IPS-20b (cell line): ENCODE measurements around the gene FARS2.
"Not testable (repeated sequence)": the region's sequence is repeated elsewhere in the genome, so short reads cannot be mapped to it uniquely, and the experiment has no call there.

Source experiments
- H3K27ac ChIP-seq: one replicate; pipeline ENCODE4 v1.5.1; 2013; ENCODE audit warnings: low read length
- H3K27me3 ChIP-seq: 2 replicates; pipeline ENCODE4 v1.6.1; 2013; ENCODE audit warnings: mild to moderate bottlenecking, low read length, inconsistent platforms; ENCODE audit not compliant: insufficient read depth
- H3K36me3 ChIP-seq: 2 replicates; pipeline ENCODE4 v1.6.1; 2013; ENCODE audit warnings: low read depth, mild to moderate bottlenecking, inconsistent platforms, low read length, moderate library complexity; ENCODE audit not compliant: insufficient read depth
- H3K4me1 ChIP-seq: 2 replicates; pipeline ENCODE4 v1.6.1; 2013; ENCODE audit warnings: mild to moderate bottlenecking, control low read depth, inconsistent platforms, low read length, moderate library complexity; ENCODE audit not compliant: insufficient read depth
- H3K4me3 ChIP-seq: 2 replicates; pipeline ENCODE4 v1.5.1; 2013; ENCODE audit warnings: mild to moderate bottlenecking, low read length, inconsistent platforms
- H3K9ac ChIP-seq: 2 replicates; pipeline ENCODE4 v1.6.1; 2013; ENCODE audit warnings: low read depth, mild to moderate bottlenecking, inconsistent platforms, low read length, moderate library complexity
- H3K9me3 ChIP-seq: 2 replicates; pipeline ENCODE4 v1.6.1; 2013; ENCODE audit warnings: mild to moderate bottlenecking, low read depth, low read length, inconsistent platforms; ENCODE audit not compliant: insufficient read depth

The FARS2 gene

DNA sequence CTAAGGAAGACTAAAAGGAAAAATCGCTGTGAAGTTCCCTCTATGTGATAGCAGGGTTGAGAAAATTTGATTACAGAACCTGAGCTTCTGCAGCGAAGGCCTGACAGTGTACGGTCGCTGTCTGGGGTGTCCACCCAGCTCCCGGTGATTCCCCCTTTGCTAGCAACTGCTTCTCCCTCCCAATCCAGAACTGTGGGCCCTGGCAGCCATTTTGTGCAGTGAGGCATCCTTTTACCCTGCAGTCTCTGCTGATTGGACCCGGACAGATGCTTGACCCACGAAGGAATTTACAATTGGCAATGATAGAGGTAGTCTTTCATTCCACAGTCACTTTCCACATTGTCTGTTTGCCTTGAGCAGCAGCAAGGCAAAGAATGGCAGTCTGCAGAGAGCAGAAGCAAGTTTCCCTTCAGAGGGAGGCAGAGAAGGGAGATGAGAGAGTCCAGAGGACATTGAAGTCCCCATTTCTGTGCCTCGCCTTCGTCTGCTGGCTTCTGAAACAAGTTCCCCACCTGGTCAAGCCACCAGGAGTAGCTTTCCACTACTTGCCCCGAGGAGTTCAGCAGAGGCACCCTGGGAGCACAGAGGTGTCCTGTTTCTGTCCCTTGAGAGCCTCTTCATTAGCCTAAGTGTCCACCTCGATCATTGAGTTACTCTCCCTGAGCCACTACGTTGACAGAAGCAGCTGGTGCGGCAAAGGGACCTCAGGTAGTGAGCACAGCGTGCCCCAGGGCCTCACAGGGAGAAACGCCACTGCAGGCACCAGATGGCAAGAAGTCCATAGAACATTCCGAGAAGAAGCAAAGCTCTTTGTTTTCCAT is 375.1 kb downstream of the FARS2 start:
- Histone ChIP-seq H3K4me3 (no peak overlapping the region), H3K27ac (no peak overlapping the region), H3K9ac (no peak overlapping the region), H3K4me1 (0 out of 2 replicates have a peak, but pooled peaks cover 6% of the 10 kb centered on the region), H3K27me3 (no peaks in the 10 kb centered on the region), H3K36me3 (peaks cover 9% of the 10 kb centered on the region; the same call in 1 of the 2 replicates), H3K9me3 (peaks cover 14% of the 10 kb centered on the region)

DNA sequence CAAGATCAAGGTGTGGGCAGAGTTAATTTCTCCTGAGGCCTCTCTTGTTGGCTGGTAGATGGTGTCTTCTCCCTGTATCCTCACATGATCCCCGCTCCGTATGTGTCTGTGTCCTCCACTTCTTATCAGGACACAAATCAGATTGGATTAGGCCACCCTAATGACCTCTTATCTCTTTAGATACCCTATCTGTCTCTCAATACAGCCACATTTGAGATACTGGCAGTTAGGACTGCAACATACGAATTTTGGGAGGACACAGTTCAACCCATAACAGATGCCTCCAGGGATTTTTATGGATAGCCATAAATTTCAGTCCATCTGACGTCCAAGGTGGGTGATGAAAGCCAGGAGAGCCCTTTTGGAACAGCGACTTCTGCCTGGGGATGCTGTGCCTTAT is 376.4 kb downstream of the FARS2 start:
- Histone ChIP-seq H3K9ac (no peak overlapping the region), H3K27ac (no peak overlapping the region), H3K9me3 (peaks cover 14% of the 10 kb centered on the region), H3K27me3 (no peaks in the 10 kb centered on the region), H3K4me1 (0 out of 2 replicates have a peak, but pooled peaks cover 6% of the 10 kb centered on the region), H3K4me3 (no peak overlapping the region), H3K36me3 (peaks cover 9% of the 10 kb centered on the region; the same call in 1 of the 2 replicates)

DNA sequence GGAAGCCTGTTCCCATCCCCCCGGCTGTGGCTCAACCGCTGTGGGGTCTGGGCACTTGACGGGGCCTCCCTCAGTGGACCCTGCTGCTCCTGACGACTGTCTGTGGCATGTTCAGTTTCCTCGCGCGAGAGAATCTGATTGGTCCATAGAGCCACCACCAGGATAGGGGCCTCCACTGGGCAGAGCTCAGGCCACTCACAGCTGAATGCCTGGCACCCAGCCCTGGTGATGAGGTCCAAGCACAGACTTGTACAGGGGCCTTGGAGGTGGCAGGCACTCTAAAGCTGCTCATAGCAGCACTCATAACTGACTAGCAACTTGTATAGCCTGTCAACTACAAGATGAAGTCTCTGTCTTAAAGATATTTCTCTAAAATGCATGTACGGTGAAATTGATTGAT is 377.4 kb downstream of the FARS2 start:
- no peak overlapping the region for H3K9ac ChIP-seq
- H3K27ac ChIP-seq: no peak overlapping the region
- no peaks in the 10 kb centered on the region for H3K27me3 ChIP-seq
- 0 out of 2 replicates have a peak, but pooled peaks cover 6% of the 10 kb centered on the region for H3K4me1 ChIP-seq
- peaks cover 14% of the 10 kb centered on the region for H3K9me3 ChIP-seq
- peaks cover 9% of the 10 kb centered on the region; the same call in 1 of the 2 replicates for H3K36me3 ChIP-seq
- no peak overlapping the region for H3K4me3 ChIP-seq

DNA sequence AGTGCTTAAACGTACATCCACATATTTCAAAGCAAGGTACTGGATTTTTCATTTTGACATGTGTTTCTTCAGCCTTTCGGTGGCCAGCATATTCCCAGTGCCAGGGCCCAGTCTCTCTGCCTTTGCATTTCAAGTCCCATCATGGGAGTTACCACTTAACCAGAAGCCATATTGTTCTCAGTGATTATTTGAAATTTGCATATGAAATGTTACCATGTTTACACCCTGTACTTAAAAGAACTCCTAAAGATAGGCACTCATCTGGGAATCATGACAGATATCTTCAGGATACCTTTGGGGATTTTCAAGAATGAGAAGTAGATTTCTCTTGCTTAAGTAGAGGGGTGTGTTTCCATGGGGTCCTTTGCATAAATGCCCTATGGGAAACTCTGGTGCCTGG is 377.9 kb downstream of the FARS2 start:
- Histone ChIP-seq H3K9me3 (peaks cover 14% of the 10 kb centered on the region), H3K9ac (no peak overlapping the region), H3K27me3 (no peaks in the 10 kb centered on the region), H3K27ac (no peak overlapping the region), H3K4me3 (no peak overlapping the region), H3K4me1 (0 out of 2 replicates have a peak, but pooled peaks cover 6% of the 10 kb centered on the region), H3K36me3 (peaks cover 9% of the 10 kb centered on the region; the same call in 1 of the 2 replicates)

DNA sequence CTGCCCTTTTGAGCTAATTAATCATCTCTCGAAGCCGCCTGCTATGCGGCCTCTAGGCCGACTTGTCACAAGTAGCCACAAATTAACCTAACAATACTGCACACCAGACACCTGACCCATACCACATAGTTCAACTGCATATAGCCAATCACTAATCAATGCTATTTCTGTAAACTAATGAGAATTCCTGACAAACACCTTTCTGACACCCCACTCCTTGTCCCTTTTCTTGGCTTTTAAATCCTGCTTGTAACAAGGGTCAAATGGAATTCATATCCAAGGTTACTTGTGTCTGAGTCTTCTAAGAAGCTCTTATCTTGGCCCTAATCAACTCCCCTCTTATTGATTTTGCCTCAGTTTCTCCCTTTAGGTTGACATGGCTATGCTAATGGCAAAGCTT is 379.3 kb downstream of the FARS2 start:
- Histone ChIP-seq H3K36me3 (peaks cover 9% of the 10 kb centered on the region; the same call in 1 of the 2 replicates), H3K9me3 (peaks cover 14% of the 10 kb centered on the region), H3K4me1 (0 out of 2 replicates have a peak, but pooled peaks cover 6% of the 10 kb centered on the region), H3K27me3 (no peaks in the 10 kb centered on the region), H3K27ac (no peak overlapping the region), H3K4me3 (no peak overlapping the region), H3K9ac (no peak overlapping the region)

DNA sequence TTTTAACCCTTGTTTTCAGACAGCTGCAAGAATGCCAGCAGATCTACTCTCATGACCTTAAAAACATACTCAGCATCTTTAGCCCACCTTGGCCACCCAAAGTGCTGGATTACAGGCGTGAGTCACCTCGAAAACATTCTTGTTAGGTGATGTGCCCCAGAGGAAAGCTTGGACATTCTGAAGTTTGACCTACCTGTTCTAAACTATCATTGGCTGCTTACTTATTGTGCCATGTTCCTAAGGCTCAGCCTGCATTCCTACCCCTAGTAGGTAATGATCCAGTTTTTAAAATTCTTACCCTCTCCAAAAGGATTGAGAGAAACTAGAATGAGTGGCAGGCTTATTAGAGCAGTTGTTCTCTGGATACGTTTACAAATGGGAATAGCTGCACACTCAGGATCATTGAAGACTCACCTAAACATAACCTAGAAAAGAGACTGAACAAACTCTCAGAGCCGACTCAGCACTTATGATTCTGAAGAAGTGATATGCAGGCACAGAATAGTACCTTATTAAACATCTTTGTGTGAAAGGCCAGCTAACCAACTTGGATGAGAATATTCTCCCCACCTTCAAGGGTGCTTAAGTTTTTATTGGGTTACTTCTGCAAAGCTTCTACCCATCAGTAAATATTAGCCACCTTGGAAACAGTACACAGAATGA is 383.3 kb downstream of the FARS2 start:
- Histone ChIP-seq H3K9me3 (peaks cover 14% of the 10 kb centered on the region), H3K4me1 (no peaks in the 10 kb centered on the region), H3K9ac (no peak overlapping the region), H3K36me3 (peaks cover 9% of the 10 kb centered on the region; the same call in 1 of the 2 replicates), H3K4me3 (no peak overlapping the region), H3K27ac (no peak overlapping the region), H3K27me3 (no peaks in the 10 kb centered on the region)

DNA sequence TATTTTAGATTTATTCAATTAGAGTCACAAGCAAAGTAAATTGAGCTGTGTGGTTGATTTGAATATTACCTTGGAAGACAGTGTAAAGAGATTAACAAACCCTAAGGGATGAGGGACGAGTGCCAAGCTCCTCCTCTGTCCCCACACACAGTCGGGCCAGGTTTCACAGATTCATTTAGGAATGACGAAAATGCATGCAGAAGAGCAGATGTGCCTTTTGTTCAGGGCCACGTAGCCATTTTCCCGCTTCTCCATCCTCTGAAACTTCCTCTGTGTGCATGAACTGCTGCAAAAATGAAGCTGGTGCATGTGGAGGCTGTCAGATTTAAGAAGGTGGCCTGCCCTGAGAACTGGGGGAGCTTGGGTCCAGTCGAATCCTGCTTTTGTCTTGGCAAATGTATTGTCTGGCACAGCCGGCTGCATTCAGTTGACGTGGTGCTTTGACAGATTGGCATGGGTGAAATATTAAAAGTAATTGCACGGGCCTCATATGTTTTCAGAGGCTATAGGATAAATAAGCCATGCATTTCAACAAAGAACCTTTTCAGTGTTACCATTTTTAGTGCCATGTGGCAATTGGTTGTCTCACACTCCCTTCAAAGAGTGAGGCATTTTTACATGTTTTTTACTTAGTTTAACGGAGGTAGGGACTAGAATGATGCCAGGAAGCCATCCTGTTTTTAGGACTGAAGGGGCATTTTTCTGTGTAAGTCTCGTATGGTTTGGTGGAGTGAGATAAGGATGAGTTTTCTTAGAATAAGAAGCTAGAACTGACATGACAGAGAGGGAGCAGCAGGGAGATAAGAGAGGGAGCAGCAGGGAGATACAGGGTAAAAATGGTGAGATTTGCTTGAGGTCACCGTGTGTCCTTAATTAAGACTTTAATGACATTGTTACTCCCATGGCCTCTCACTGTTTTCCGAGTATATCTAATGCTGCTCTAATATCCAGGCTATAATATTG is 384.3 kb downstream of the FARS2 start:
- no peaks in the 10 kb centered on the region for H3K4me1 ChIP-seq
- peaks cover 3% of the 10 kb centered on the region; the same call in 1 of the 2 replicates for H3K36me3 ChIP-seq
- no peaks in the 10 kb centered on the region for H3K27me3 ChIP-seq
- H3K27ac ChIP-seq: no peak overlapping the region
- peaks cover 4% of the 10 kb centered on the region for H3K9me3 ChIP-seq
- H3K9ac ChIP-seq: no peak overlapping the region
- no peak overlapping the region for H3K4me3 ChIP-seq

DNA sequence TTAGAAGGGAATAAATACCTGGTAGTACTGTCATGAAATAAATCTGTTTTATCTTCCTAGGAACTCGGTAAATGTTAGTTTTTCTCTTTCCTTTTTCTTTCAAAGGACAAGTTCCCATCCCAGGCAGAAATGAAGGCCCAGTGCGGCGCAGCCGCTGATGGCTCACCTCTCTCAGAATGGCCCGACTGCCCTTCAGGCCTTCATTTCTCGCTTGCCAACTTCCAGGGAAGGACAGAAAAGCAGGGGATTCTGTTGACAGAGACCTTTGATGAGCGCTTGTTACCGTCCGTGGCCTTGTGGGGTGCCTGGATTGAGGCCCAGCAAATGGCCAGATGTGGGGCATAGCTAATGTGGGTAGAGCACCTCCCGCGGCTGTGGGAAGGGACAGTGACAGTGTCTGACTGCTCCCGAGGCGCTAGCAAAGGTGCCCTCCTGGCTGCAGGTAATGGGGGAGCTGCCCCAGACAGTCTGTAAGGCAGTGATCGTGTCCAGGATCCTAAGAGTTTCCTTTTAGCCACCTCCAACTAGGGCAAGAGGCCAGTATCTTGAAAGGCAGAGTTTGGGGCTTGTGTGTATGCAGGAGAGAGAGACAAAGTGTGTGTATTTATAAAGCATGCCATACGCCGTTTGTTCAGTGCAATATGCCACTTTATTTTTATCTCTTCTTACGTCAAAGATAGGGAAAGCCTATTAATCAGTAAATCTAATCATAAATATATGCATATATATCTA is 391.3 kb downstream of the FARS2 start:
- Histone ChIP-seq H3K27me3 (no peaks in the 10 kb centered on the region), H3K9ac (no peak overlapping the region)

DNA sequence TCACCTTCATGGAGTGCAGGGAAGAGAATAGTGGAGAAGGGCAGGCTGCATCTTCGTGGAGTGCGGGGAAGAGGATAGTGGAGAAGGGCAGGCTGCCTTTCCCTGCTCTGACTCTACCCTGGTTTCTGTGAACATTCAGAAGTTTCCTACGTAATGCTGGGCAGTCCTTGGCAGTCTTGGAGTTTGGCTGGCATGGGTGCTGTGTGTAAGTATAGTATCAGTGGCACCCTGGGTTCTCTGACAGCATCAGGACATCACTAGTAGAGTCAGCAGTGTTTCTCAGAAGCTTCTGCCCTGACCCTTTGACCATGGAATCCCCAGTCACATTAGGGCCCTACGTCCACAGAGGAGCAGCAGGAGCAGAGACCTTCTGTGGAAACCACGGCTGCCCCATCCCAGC is 392.5 kb downstream of the FARS2 start:
- Histone ChIP-seq H3K4me3 (no peak overlapping the region), H3K27me3 (no peaks in the 10 kb centered on the region), H3K9ac (no peak overlapping the region), H3K4me1 (peaks cover 1% of the 10 kb centered on the region; the same call in 1 of the 2 replicates), H3K36me3 (no peaks in the 10 kb centered on the region), H3K9me3 (no peaks in the 10 kb centered on the region), H3K27ac (no peak overlapping the region)

More for the DNA sequence above, 391.3 kb downstream of the FARS2 start:
- H3K27ac ChIP-seq: no peak overlapping the region
- H3K4me1 ChIP-seq: no peaks in the 10 kb centered on the region
- no peaks in the 10 kb centered on the region for H3K36me3 ChIP-seq
- no peak overlapping the region for H3K4me3 ChIP-seq
- no peaks in the 10 kb centered on the region for H3K9me3 ChIP-seq

DNA sequence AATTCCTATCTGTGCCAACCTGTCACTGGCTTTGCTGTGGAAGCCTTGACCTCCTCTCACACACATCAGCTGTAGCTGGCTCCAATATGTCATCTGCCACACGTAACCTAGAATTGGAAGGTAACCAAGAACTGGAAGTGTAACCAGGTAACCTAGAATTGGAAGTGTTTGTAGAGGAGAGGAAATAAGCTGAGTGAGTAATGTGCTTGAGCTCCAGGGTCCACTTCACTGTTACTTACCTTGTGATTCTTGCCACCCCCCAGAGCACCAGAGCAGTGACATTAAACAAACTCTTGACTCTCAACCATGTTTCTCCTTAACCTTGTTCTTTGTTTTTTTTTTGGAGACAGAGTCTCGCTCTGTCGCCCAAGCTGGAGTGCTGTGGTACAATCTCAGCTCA is 394.9 kb downstream of the FARS2 start:
- H3K9me3 ChIP-seq: no peaks in the 10 kb centered on the region
- no peaks in the 10 kb centered on the region for H3K27me3 ChIP-seq
- no peak overlapping the region for H3K4me3 ChIP-seq
- H3K4me1 ChIP-seq: peaks cover 20% of the 10 kb centered on the region
- H3K36me3 ChIP-seq: no peaks in the 10 kb centered on the region
- no peak overlapping the region for H3K27ac ChIP-seq
- no peak overlapping the region for H3K9ac ChIP-seq

DNA sequence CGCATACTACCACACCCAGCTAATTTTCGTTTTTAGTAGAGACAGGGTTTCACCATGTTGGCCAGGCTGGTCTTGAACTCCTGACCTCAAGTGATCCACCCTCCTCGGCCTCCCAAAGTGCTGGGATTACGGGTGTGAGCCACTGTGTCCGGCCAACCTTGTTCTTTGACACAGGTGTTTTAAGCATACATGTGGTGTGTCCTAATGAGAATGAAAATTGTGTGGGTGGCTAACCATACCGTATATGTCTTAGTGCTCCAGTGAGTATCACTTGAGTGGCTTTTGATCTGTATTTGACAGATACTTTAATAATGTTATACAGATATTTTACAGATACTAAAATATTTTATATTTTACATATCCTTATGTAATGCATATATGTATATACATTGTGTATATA is 395.4 kb downstream of the FARS2 start:
- H3K9me3 ChIP-seq, H3K4me3 ChIP-seq, H3K27me3 ChIP-seq, H3K36me3 ChIP-seq, H3K27ac ChIP-seq, H3K9ac ChIP-seq: not testable (repeated sequence)
- peaks cover 20% of the 10 kb centered on the region for H3K4me1 ChIP-seq
